ENCODE data around the gene SIAE.

- TF ChIP-seq CTCF (IDR thresholded peaks at IDR 0.05) (peak; percentile 39 to 68 (median 60)), POLR2A (IDR thresholded peaks at IDR 0.05) (no peak)
These were observed 87.2 kb downstream of the SIAE start for GRCh38 chr11:124586238-124586860.
